Measurements from ENCODE around the gene EOMES. TPM values are rescaled to one million over a fixed set of nuclear protein-coding genes. Genes with fewer than 3 reads are reported as not detected.

Gene EOMES
- total and polyA plus RNA-seq, 7 donors: 0.01 to 0.15 (median 0.07) TPM; not detected in 2

- Histone ChIP-seq H3K4me1 (peaks cover 6% of the 10 kb centered on the region), H3K27ac (no peak overlapping the region), H3K27me3 (ENCODE audit: insufficient read depth in 3 of 3, low read length in 2 of 3) (peaks cover 6 to 74% (median 19%) of the 10 kb centered on the region in 3 donors), H3K4me3 (no peak overlapping the region), H3K36me3 (ENCODE audit: insufficient read depth in 1 of 2, low read depth in 1 of 2) (no peaks in the 10 kb centered on the region), H3K9me3 (no peaks in the 10 kb centered on the region)
- no peak for TF ChIP-seq CTCF (IDR thresholded peaks at IDR 0.05)
- DNase-seq: no peak
- ATAC-seq: no peak
- intact Hi-C loops (cut with DNase I): no loop called here
- 4 to 5% (median 4%) methylated on average over 31 of the region's 31 CpGs for WGBS, 3 donors
Measured at GRCh38 chr3:27730774-27731659, 8.9 kb upstream of the EOMES start.

GRCh38 chr3:27729748-27730611, 7.9 kb upstream of the EOMES start:
- H3K27me3 ChIP-seq (ENCODE audit: insufficient read depth in 3 of 3, low read length in 2 of 3): peaks cover 12 to 84% (median 24%) of the 10 kb centered on the region in 3 donors
- DNase-seq: peak in 1 of 2 donors; percentile 63

GRCh38 chr3:27729325-27729724, 7.2 kb upstream of the EOMES start:
- H3K36me3 ChIP-seq (ENCODE audit: insufficient read depth in 1 of 2, low read depth in 1 of 2): no peaks in the 10 kb centered on the region
- 5 to 10% (median 9%) methylated on average over 12 of the region's 12 CpGs for WGBS, 3 donors
- ATAC-seq (no peak), DNase-seq (no peak)
- TF ChIP-seq CTCF (IDR thresholded peaks at IDR 0.05): no peak
- H3K27me3 ChIP-seq (ENCODE audit: insufficient read depth in 3 of 3, low read length in 2 of 3): peaks cover 12 to 91% (median 28%) of the 10 kb centered on the region in 3 donors
- H3K4me1 ChIP-seq: peaks cover 6% of the 10 kb centered on the region
- H3K27ac ChIP-seq: no peak overlapping the region
- H3K4me3 ChIP-seq: peak overlapping the region; percentile 24
- intact Hi-C loops (cut with DNase I): no loop called here
- H3K9me3 ChIP-seq: no peaks in the 10 kb centered on the region

More at GRCh38 chr3:27729748-27730611, 7.9 kb upstream of the EOMES start:
- no peaks in the 10 kb centered on the region for H3K9me3 ChIP-seq
- no peaks in the 10 kb centered on the region for H3K36me3 ChIP-seq (ENCODE audit: insufficient read depth in 1 of 2, low read depth in 1 of 2)
- peak in 1 of 4 donors; percentile 45 for ATAC-seq
- 1 to 2% (median 2%) methylated on average over 38 to 41 of the region's 41 CpGs for WGBS, 3 donors
- peak overlapping the region; percentile 24 for H3K4me3 ChIP-seq
- H3K27ac ChIP-seq: no peak overlapping the region
- peaks cover 6% of the 10 kb centered on the region for H3K4me1 ChIP-seq
- intact Hi-C loops (cut with DNase I): no loop called here
- no peak for TF ChIP-seq CTCF (IDR thresholded peaks at IDR 0.05)

- DNase-seq: no peak
- no peak for TF ChIP-seq CTCF (IDR thresholded peaks at IDR 0.05)
- 3% methylated on average over 35 of the region's 35 CpGs for WGBS, 3 donors
Measured at GRCh38 chr3:27728195-27729087, 6.3 kb upstream of the EOMES start.

More at GRCh38 chr3:27728195-27729087, 6.3 kb upstream of the EOMES start:
- Histone ChIP-seq H3K36me3 (ENCODE audit: insufficient read depth in 1 of 2, low read depth in 1 of 2) (no peaks in the 10 kb centered on the region), H3K27ac (no peak overlapping the region), H3K27me3 (ENCODE audit: insufficient read depth in 3 of 3, low read length in 2 of 3) (peaks cover 12 to 91% (median 30%) of the 10 kb centered on the region in 3 donors), H3K4me1 (peaks cover 15% of the 10 kb centered on the region), H3K4me3 (no peak overlapping the region), H3K9me3 (no peaks in the 10 kb centered on the region)
- intact Hi-C loops (cut with DNase I): no loop called here
- no peak for ATAC-seq
